H9 (cell line): ENCODE measurements around the gene LNPEP. TPM values are rescaled to one million over a fixed set of nuclear protein-coding genes. Genes with fewer than 3 reads are reported as not detected.

Experiments
- DNase-seq: peaks from one replicate; pipeline ENCODE4 v3.0.0-alpha.2; 2017
- H2AFZ ChIP-seq: one replicate; pipeline ENCODE4 v1.6.1; 2013; ENCODE audit warnings: mild to moderate bottlenecking, low read length, control low read depth, moderate library complexity
- H2AK5ac ChIP-seq: 2 replicates; pipeline ENCODE4 v1.6.1; 2013; ENCODE audit warnings: low read length, control low read depth, mixed read lengths; ENCODE audit not compliant: insufficient read length
- H2BK120ac ChIP-seq: one replicate; pipeline ENCODE4 v1.6.1; 2013; ENCODE audit warnings: low read depth, mild to moderate bottlenecking, low read length, control low read depth, inconsistent platforms; ENCODE audit not compliant: poor library complexity, severe bottlenecking
- H2BK12ac ChIP-seq: 2 replicates; pipeline ENCODE4 v1.6.1; 2013; ENCODE audit warnings: low read length, control low read depth, mixed read lengths, low read depth; ENCODE audit not compliant: insufficient read length
- H2BK15ac ChIP-seq: 2 replicates; pipeline ENCODE4 v1.6.1; 2013; ENCODE audit warnings: low read depth, low read length, control low read depth
- H2BK20ac ChIP-seq: one replicate; pipeline ENCODE4 v1.6.1; 2013; ENCODE audit warnings: low read depth, mild to moderate bottlenecking, low read length, control low read depth, inconsistent platforms; ENCODE audit not compliant: poor library complexity, severe bottlenecking
- H2BK5ac ChIP-seq: 2 replicates; pipeline ENCODE4 v1.6.1; 2013; ENCODE audit warnings: low read length, control low read depth, mixed read lengths; ENCODE audit not compliant: insufficient read length
- H3K14ac ChIP-seq: 2 replicates; pipeline ENCODE4 v1.6.1; 2013; ENCODE audit warnings: low read length, control low read depth; ENCODE audit not compliant: insufficient read depth
- H3K18ac ChIP-seq: 2 replicates; pipeline ENCODE4 v1.6.1; 2013; ENCODE audit warnings: low read depth, mild to moderate bottlenecking, mixed read lengths, low read length, control low read depth; ENCODE audit not compliant: insufficient read length
- H3K23ac ChIP-seq: 2 replicates; pipeline ENCODE4 v1.6.1; 2013; ENCODE audit warnings: low read length, control low read depth, mixed read lengths, low read depth; ENCODE audit not compliant: insufficient read length
- H3K23me2 ChIP-seq: 2 replicates; pipeline ENCODE4 v1.6.1; 2013; ENCODE audit warnings: low read depth, mild to moderate bottlenecking, mixed read lengths, low read length, control low read depth; ENCODE audit not compliant: insufficient read length, poor library complexity, severe bottlenecking
- H3K27ac ChIP-seq: 2 replicates; pipeline ENCODE4 v1.5.1; 2013; ENCODE audit warnings: low read length, control low read depth, mixed read lengths, low read depth; ENCODE audit not compliant: insufficient read length
- H3K27me3 ChIP-seq: 2 replicates; pipeline ENCODE4 v1.6.1; 2013; ENCODE audit warnings: low read length, control low read depth, inconsistent platforms; ENCODE audit not compliant: insufficient read depth
- H3K4ac ChIP-seq: 2 replicates; pipeline ENCODE4 v1.6.1; 2013; ENCODE audit warnings: low read depth, mild to moderate bottlenecking, control low read depth, inconsistent platforms, low read length, moderate library complexity
- H3K4me1 ChIP-seq: 2 replicates; pipeline ENCODE4 v1.6.1; 2013; ENCODE audit warnings: low read length, control low read depth, inconsistent platforms; ENCODE audit not compliant: insufficient read depth
- H3K4me2 ChIP-seq: 2 replicates; pipeline ENCODE4 v1.6.1; 2013; ENCODE audit warnings: low read length, control low read depth, mixed read lengths; ENCODE audit not compliant: insufficient read length, insufficient read depth
- H3K56ac ChIP-seq: 2 replicates; pipeline ENCODE4 v1.6.1; 2013; ENCODE audit warnings: low read depth, mild to moderate bottlenecking, mixed read lengths, low read length, control low read depth; ENCODE audit not compliant: insufficient read length
- H3K79me1 ChIP-seq: 2 replicates; pipeline ENCODE4 v1.6.1; 2013; ENCODE audit warnings: low read depth, mild to moderate bottlenecking, moderate library complexity, low read length, control low read depth, inconsistent platforms; ENCODE audit not compliant: insufficient read depth, poor library complexity, severe bottlenecking
- H3K79me2 ChIP-seq: 2 replicates; pipeline ENCODE4 v1.6.1; 2013; ENCODE audit warnings: low read length, control low read depth, inconsistent platforms; ENCODE audit not compliant: insufficient read depth
- H3K9ac ChIP-seq: 2 replicates; pipeline ENCODE4 v1.6.1; 2013; ENCODE audit warnings: low read length, control low read depth, mixed read lengths; ENCODE audit not compliant: insufficient read length; ENCODE audit errors: extremely low read depth
- H3K9me3 ChIP-seq: one replicate; pipeline ENCODE4 v1.6.1; 2013; ENCODE audit warnings: low read depth, low read length, inconsistent platforms; ENCODE audit not compliant: control insufficient read depth
- H3T11ph ChIP-seq: one replicate; pipeline ENCODE4 v1.6.1; 2013; ENCODE audit warnings: mild to moderate bottlenecking, low read length, control low read depth, inconsistent platforms
- H4K20me1 ChIP-seq: one replicate; pipeline ENCODE4 v1.6.1; 2013; ENCODE audit not compliant: control insufficient read depth, insufficient read length, insufficient read depth
- H4K5ac ChIP-seq: 2 replicates; pipeline ENCODE4 v1.6.1; 2013; ENCODE audit warnings: low read depth, mild to moderate bottlenecking, mixed read lengths, low read length, control low read depth; ENCODE audit not compliant: insufficient read length
- H4K8ac ChIP-seq: replicated peaks from 2 replicates; pipeline ENCODE4 v1.6.1; 2013; ENCODE audit warnings: low read length, control low read depth, mixed read lengths, low read depth; ENCODE audit not compliant: insufficient read length
- H4K91ac ChIP-seq: 2 replicates; pipeline ENCODE4 v1.6.1; 2013; ENCODE audit warnings: low read depth, mild to moderate bottlenecking, moderate library complexity, mixed read lengths, low read length, control low read depth; ENCODE audit not compliant: insufficient read length
- H3K27ac Mint-ChIP-seq, 3 experiments: 2 replicates in 2 of 3; 3 replicates in 1 of 3; pipeline ENCODE4 v1.8.0; 2020 to 2021; ENCODE audit warnings: mixed read lengths in 3 of 3, mild to moderate bottlenecking in 1 of 3, moderate library complexity in 1 of 3
- H3K27me3 Mint-ChIP-seq: 2 replicates; pipeline ENCODE4 v1.8.0; 2021; ENCODE audit warnings: low read depth, mild to moderate bottlenecking, moderate library complexity, mixed read lengths
- H3K36me3 Mint-ChIP-seq, 3 experiments: 2 replicates in 2 of 3; 3 replicates in 1 of 3; pipeline ENCODE4 v1.8.0; 2020 to 2021; ENCODE audit warnings: low read depth in 3 of 3, mixed read lengths in 3 of 3; ENCODE audit not compliant: insufficient read depth in 1 of 3
- H3K4me1 Mint-ChIP-seq, 2 experiments: 2 replicates each; pipeline ENCODE4 v1.8.0; 2020; ENCODE audit warnings: mixed read lengths in 2 of 2
- H3K4me3 Mint-ChIP-seq, 2 experiments: 2 replicates in 1 of 2; 3 replicates in 1 of 2; pipeline ENCODE4 v1.8.0; 2020 to 2021; ENCODE audit warnings: mild to moderate bottlenecking in 2 of 2, mixed read lengths in 2 of 2, moderate library complexity in 1 of 2
- H3K9me3 Mint-ChIP-seq, 2 experiments: 2 replicates in 1 of 2; 3 replicates in 1 of 2; pipeline ENCODE4 v1.8.0; 2020; ENCODE audit warnings: mild to moderate bottlenecking in 2 of 2, mixed read lengths in 2 of 2, moderate library complexity in 1 of 2
- CTCF ChIP-seq: fragments of 200-600 bp; sonication (generic); conservative IDR thresholded peaks from 3 replicates; pipeline ENCODE4 v1.8.0; 2021; ENCODE audit warnings: antibody characterized with exemption, mild to moderate bottlenecking
- WGBS: extraction: QIAGEN DNeasy Blood & Tissue Kit; methylation state at CpG from one replicate; pipeline ENCODE4 v1.1.7; 2013; ENCODE audit warnings: missing lambda C conversion rate, low lambda C conversion rate, mixed read lengths; ENCODE audit not compliant: insufficient read length; ENCODE audit errors: extremely low coverage; 5-methylcytosine and 5-hydroxymethylcytosine counted together
- total RNA-seq: library from RNA; stranded (reverse); gene quantifications from 2 replicates; pipeline ENCODE4 v1.2.1, GENCODE V29; 2021

The LNPEP gene
- total RNA-seq, 1 experiment from 2014 or later: 4.1 TPM

GRCh38 chr5:97062046-97062445, 126.2 kb downstream of the LNPEP start:
- no peak overlapping the region for H4K8ac ChIP-seq
- Mint-ChIP-seq H3K4me3 (no peak overlapping the region), H3K27me3 (no peaks in the 10 kb centered on the region), H3K27ac (peak overlapping the region in 1 of 3 experiments; percentile 45; a peak in 1 of 7 replicates), H3K36me3 (no peaks in the 10 kb centered on the region), H3K9me3 (no peaks in the 10 kb centered on the region), H3K4me1 (peaks cover 14 to 22% of the 10 kb centered on the region in 2 experiments)
- peak overlapping the region; percentile 34 for H3K18ac ChIP-seq
- no CpG with 5 or more reads among the region's 8 CpGs for WGBS
- H3T11ph ChIP-seq: no peak overlapping the region
- H2BK20ac ChIP-seq: no peak overlapping the region
- no peak overlapping the region for H3K27ac ChIP-seq
- 0 out of 2 replicates have a peak, but pooled peaks cover 2% of the 10 kb centered on the region for H3K4me1 ChIP-seq
- DNase-seq: peak; percentile 42
- H3K9me3 ChIP-seq: no peaks in the 10 kb centered on the region
- H3K79me2 ChIP-seq: no peaks in the 10 kb centered on the region
- TF ChIP-seq CTCF: no peak
- no peak overlapping the region for H3K9ac ChIP-seq
- no peak overlapping the region for H2BK15ac ChIP-seq
- peak overlapping the region; percentile 18; the same call in 1 of the 2 replicates for H3K14ac ChIP-seq
- H3K27me3 ChIP-seq: no peaks in the 10 kb centered on the region
- H4K20me1 ChIP-seq: no peaks in the 10 kb centered on the region
- no peaks in the 10 kb centered on the region for H3K79me1 ChIP-seq
- H3K4ac ChIP-seq: no peak overlapping the region
- H2BK5ac ChIP-seq: no peak overlapping the region
- H3K23ac ChIP-seq: no peak overlapping the region
- no peak overlapping the region for H3K56ac ChIP-seq
- no peak overlapping the region for H2AFZ ChIP-seq
- H3K4me2 ChIP-seq: no peak overlapping the region
- H4K91ac ChIP-seq: no peak overlapping the region
- H4K5ac ChIP-seq: no peak overlapping the region
- no peak overlapping the region for H2AK5ac ChIP-seq
- H2BK120ac ChIP-seq: no peak overlapping the region
- no peaks in the 10 kb centered on the region for H3K23me2 ChIP-seq
- H2BK12ac ChIP-seq: no peak overlapping the region
